Panc1 (cell line): ENCODE results near the gene TFDP1. TPM values are rescaled to one million over a fixed set of nuclear protein-coding genes. Genes with fewer than 3 reads are reported as not detected.

Experiments used
- ATAC-seq: fragments of 200-7000 bp; cut with Tn5 transposase; 2 replicates; pipeline ENCODE4 v1.9.1; 2020; ENCODE audit warnings: mild to moderate bottlenecking, moderate library complexity
- BruUV-seq: library from RNA; stranded (reverse); fragments of 400-500 nt; replicated peaks from 2 replicates; lab custom pipeline; 2021; lab: Mats Ljungman, UMichigan
- CTCF ChIA-PET: fragments of 300-600 bp; sonication (Branson Sonifier 250); formaldehyde crosslinking; loops from one replicate; lab custom pipeline; 2022; ENCODE audit warnings: antibody characterized with exemption; lab: Charles Lee
- POLR2A ChIA-PET: fragments of 300-600 bp; sonication (Branson Sonifier 250); formaldehyde crosslinking; loops from one replicate; lab custom pipeline; 2022; ENCODE audit warnings: antibody characterized with exemption; lab: Charles Lee
- DNase-seq: peaks from one replicate; pipeline ENCODE4 v3.0.0-alpha.2; 2010; ENCODE audit warnings: low read depth, low spot score
- H3K27ac ChIP-seq: 2 replicates; pipeline ENCODE4 v1.5.1; 2011; ENCODE audit warnings: mild to moderate bottlenecking, low read length, inconsistent platforms
- H3K27me3 ChIP-seq: fragments of 200-500 bp; sonication (Bioruptor generic); 2 replicates; pipeline ENCODE4 v1.6.0; 2014; ENCODE audit warnings: low read length, inconsistent platforms; ENCODE audit not compliant: control insufficient read depth, insufficient read depth
- H3K36me3 ChIP-seq: fragments of 200-500 bp; sonication (Bioruptor generic); 2 replicates; pipeline ENCODE4 v1.5.1; 2014; ENCODE audit warnings: inconsistent platforms, mild to moderate bottlenecking, low read length, moderate library complexity; ENCODE audit not compliant: control insufficient read depth, insufficient read depth
- H3K4me1 ChIP-seq: 2 replicates; pipeline ENCODE4 v1.5.1; 2011; ENCODE audit warnings: inconsistent platforms, mild to moderate bottlenecking, low read length, moderate library complexity; ENCODE audit not compliant: control insufficient read depth, insufficient read depth
- H3K4me3 ChIP-seq, 2 experiments: 2 replicates each; pipeline ENCODE4 v1.5.1; 2011 to 2012; ENCODE audit warnings: low read depth in 2 of 2, low read length in 2 of 2, mild to moderate bottlenecking in 2 of 2, inconsistent platforms in 1 of 2, moderate library complexity in 1 of 2
- H3K9me3 ChIP-seq: fragments of 200-500 bp; sonication (Bioruptor generic); 2 replicates; pipeline ENCODE4 v1.5.1; 2014; ENCODE audit warnings: low read depth, mild to moderate bottlenecking, inconsistent platforms, low read length, moderate library complexity; ENCODE audit not compliant: control insufficient read depth, insufficient read depth
- CTCF ChIP-seq: fragments of 450-650 bp; IDR thresholded peaks from 2 replicates; pipeline ENCODE4 v1.5.1; 2017; ENCODE audit warnings: mild to moderate bottlenecking
- POLR2AphosphoS5 ChIP-seq: IDR thresholded peaks from 2 replicates; pipeline ENCODE4 v1.6.1; 2012; ENCODE audit warnings: mild to moderate bottlenecking, low read depth, low read length, moderate library complexity
- REST ChIP-seq, 2 experiments: IDR thresholded peaks; 2 replicates each; pipeline ENCODE4 v1.6.1; 2011 to 2012; ENCODE audit warnings: low read depth in 2 of 2, control low read depth in 1 of 2, low read length in 1 of 2, mild to moderate bottlenecking in 1 of 2, moderate library complexity in 1 of 2; ENCODE audit not compliant: insufficient read depth in 1 of 2
- SIN3A ChIP-seq: IDR thresholded peaks from 2 replicates; pipeline ENCODE4 v1.6.1; 2012; ENCODE audit warnings: low read depth, mild to moderate bottlenecking, low read length, moderate library complexity, borderline replicate concordance; ENCODE audit not compliant: insufficient read depth
- TCF7L2 ChIP-seq: IDR thresholded peaks from 2 replicates; pipeline ENCODE4 v1.6.1; 2011; ENCODE audit warnings: mild to moderate bottlenecking, low read depth, low read length, inconsistent platforms
- in situ Hi-C: cut with HindIII; loops from 2 replicates; pipeline ENCODE4 v1.10.0; 2016; ENCODE audit warnings: low sequenced_read_pairs, low pct_unique_long_range_greater_than_20kb
- intact Hi-C: fragments of 100-400 bp; cut with micrococcal nuclease; formaldehyde crosslinking; loops from one replicate; pipeline ENCODE4 v1.10.0; 2022; ENCODE audit not compliant: unreplicated experiment
- total RNA-seq: library from RNA; stranded (reverse); gene quantifications from one replicate; pipeline ENCODE4 v1.2.1, GENCODE V29; 2021; ENCODE audit not compliant: unreplicated experiment

The TFDP1 gene
- total RNA-seq, 1 experiment from 2014 or later = 91.6 TPM

GRCh38 chr13:113548778-113549621 is 35.6 kb upstream of the TFDP1 start:
- CTCF ChIA-PET = no interaction called here
- POLR2A ChIA-PET = no interaction called here
- H3K36me3 ChIP-seq = no peaks in the 10 kb centered on the region; the same call in 1 of the 2 replicates
- H3K27me3 ChIP-seq = no peaks in the 10 kb centered on the region
- no peaks in the 10 kb centered on the region for H3K4me1 ChIP-seq
- TF ChIP-seq REST (IDR thresholded peaks at IDR 0.05; ENCODE audit: insufficient read depth in 1 of 2, low read depth in 2 of 2, low read length in 1 of 2) = no peak
- no peak overlapping the region for H3K27ac ChIP-seq
- intact Hi-C loops = no loop called here
- in situ Hi-C loops = no loop called here
- no TSS peak for BruUV-seq
- ATAC-seq (no peak), DNase-seq (no peak)
- H3K9me3 ChIP-seq = no peaks in the 10 kb centered on the region
- no peak overlapping the region for H3K4me3 ChIP-seq

GRCh38 chr13:113550453-113550852 is 34.1 kb upstream of the TFDP1 start:
- no TSS peak for BruUV-seq
- in situ Hi-C loops = no loop called here
- TF ChIP-seq SIN3A = no peak
- no peak for TF ChIP-seq CTCF
- TF ChIP-seq TCF7L2 = no peak
- TF ChIP-seq POLR2AphosphoS5 = no peak
- no peak for TF ChIP-seq REST (IDR thresholded peaks at IDR 0.05; ENCODE audit: insufficient read depth in 1 of 2, low read depth in 2 of 2, low read length in 1 of 2)
- H3K4me1 ChIP-seq = no peaks in the 10 kb centered on the region
- DNase-seq = no peak
- H3K36me3 ChIP-seq = no peaks in the 10 kb centered on the region; the same call in 1 of the 2 replicates
- no peaks in the 10 kb centered on the region for H3K27me3 ChIP-seq
- ChIA-PET CTCF (no interaction called here), POLR2A (no interaction called here)
- no peaks in the 10 kb centered on the region for H3K9me3 ChIP-seq
- H3K27ac ChIP-seq = no peak overlapping the region
- no peak for ATAC-seq
- intact Hi-C loops = no loop called here
- H3K4me3 ChIP-seq = no peak overlapping the region
